ENCODE results near the gene PIGP.

PIGP gene

DNA sequence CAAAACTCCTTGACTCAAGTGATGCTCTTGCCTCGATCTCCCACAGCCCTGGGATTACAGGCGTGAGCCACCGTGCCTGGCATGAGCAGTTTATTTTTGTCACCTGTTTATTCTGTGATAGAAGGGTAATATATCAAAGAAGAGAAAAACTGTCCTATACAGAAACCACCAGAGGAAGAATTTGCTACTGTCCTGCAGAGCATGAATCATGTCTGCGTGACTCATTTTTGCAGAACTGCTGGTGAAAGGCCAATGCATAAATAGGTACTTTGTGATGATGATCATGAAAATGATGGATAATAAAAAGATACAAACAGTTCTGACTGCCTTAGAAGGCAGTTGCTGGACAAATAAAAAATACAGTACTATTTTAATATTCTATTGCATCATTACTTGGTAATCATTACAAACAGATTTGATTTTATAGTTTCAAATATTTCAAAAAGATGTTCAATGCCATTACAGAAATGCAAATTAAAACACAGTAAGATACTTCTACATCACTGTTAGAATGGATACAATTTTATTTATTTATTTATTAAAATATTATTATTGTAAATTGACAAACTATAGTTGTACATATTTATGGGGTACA, 39.9 kb downstream of the PIGP start:
- TF ChIP-seq TAF1 (IDR thresholded peaks at IDR 0.05; ENCODE audit: borderline replicate concordance, insufficient read depth, low read length) (no peak), FOXP2 (optimal IDR thresholded peaks at IDR 0.05; ENCODE audit: borderline replicate concordance, extremely low read depth, extremely low read length, insufficient read depth) (no peak), SIN3A (IDR thresholded peaks at IDR 0.05; ENCODE audit: borderline replicate concordance, insufficient read depth, low read length) (no peak), POLR2AphosphoS5 (IDR thresholded peaks at IDR 0.05; ENCODE audit: low read depth, low read length) (no peak)
- TF ChIP-seq, protein P1, sequence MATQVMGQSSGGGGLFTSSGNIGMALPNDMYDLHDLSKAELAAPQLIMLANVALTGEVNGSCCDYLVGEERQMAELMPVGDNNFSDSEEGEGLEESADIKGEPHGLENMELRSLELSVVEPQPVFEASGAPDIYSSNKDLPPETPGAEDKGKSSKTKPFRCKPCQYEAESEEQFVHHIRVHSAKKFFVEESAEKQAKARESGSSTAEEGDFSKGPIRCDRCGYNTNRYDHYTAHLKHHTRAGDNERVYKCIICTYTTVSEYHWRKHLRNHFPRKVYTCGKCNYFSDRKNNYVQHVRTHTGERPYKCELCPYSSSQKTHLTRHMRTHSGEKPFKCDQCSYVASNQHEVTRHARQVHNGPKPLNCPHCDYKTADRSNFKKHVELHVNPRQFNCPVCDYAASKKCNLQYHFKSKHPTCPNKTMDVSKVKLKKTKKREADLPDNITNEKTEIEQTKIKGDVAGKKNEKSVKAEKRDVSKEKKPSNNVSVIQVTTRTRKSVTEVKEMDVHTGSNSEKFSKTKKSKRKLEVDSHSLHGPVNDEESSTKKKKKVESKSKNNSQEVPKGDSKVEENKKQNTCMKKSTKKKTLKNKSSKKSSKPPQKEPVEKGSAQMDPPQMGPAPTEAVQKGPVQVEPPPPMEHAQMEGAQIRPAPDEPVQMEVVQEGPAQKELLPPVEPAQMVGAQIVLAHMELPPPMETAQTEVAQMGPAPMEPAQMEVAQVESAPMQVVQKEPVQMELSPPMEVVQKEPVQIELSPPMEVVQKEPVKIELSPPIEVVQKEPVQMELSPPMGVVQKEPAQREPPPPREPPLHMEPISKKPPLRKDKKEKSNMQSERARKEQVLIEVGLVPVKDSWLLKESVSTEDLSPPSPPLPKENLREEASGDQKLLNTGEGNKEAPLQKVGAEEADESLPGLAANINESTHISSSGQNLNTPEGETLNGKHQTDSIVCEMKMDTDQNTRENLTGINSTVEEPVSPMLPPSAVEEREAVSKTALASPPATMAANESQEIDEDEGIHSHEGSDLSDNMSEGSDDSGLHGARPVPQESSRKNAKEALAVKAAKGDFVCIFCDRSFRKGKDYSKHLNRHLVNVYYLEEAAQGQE (IDR thresholded peaks at IDR 0.05; ENCODE audit: insufficient read depth in 1 of 2, low read depth in 2 of 2, low read length in 2 of 2): no peak

DNA sequence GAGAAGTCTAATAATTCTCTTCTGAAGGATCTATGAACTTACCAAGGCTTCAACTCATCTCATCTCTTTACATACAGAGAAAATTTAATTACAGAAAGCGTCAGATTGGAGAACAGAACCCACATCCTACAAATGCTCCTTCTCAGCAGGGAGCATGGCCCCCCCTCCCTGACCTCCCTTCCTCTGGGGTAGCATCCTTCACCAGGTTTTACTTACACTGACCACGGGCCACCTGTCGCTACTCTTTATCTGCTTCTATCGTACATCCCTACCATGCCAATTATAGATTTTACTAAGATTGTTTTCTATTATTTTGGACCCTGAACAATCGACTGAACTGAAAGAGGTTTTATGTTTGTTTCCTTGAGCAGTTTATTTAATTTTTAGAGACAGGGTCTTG, 40.6 kb downstream of the PIGP start:
- TF ChIP-seq, protein P1 (IDR thresholded peaks at IDR 0.05; ENCODE audit: insufficient read depth in 1 of 2, low read depth in 2 of 2, low read length in 2 of 2): no peak
- TF ChIP-seq SIN3A (IDR thresholded peaks at IDR 0.05; ENCODE audit: borderline replicate concordance, insufficient read depth, low read length) (no peak), FOXP2 (optimal IDR thresholded peaks at IDR 0.05; ENCODE audit: borderline replicate concordance, extremely low read depth, extremely low read length, insufficient read depth) (no peak), TAF1 (IDR thresholded peaks at IDR 0.05; ENCODE audit: borderline replicate concordance, insufficient read depth, low read length) (no peak), POLR2AphosphoS5 (IDR thresholded peaks at IDR 0.05; ENCODE audit: low read depth, low read length) (no peak)

DNA sequence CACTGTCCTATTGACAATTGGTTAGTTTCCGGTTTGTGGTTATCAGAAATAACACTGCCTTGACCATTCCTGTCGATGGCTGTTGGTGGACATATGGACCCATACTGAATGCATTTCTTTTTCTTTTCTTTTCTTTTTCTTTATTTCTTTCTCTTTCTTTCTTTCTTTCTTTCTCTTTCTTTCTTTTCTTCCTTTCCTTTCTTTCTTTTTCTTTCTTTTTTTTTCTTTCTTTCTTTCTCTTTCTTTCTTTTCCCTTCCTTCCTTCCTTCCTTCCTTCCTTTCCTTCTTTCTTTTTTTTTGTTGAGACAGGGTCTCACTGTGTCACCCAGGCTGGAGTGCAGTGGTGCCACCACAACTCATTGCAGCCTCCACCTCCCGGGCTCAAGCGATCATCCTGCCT, 42.0 kb downstream of the PIGP start:
- TF ChIP-seq TAF1 (IDR thresholded peaks at IDR 0.05; ENCODE audit: borderline replicate concordance, insufficient read depth, low read length) (no peak), SIN3A (IDR thresholded peaks at IDR 0.05; ENCODE audit: borderline replicate concordance, insufficient read depth, low read length) (no peak), POLR2AphosphoS5 (IDR thresholded peaks at IDR 0.05; ENCODE audit: low read depth, low read length) (no peak), FOXP2 (optimal IDR thresholded peaks at IDR 0.05; ENCODE audit: borderline replicate concordance, extremely low read depth, extremely low read length, insufficient read depth) (no peak)
- TF ChIP-seq, protein P1 (IDR thresholded peaks at IDR 0.05; ENCODE audit: insufficient read depth in 1 of 2, low read depth in 2 of 2, low read length in 2 of 2): no peak

DNA sequence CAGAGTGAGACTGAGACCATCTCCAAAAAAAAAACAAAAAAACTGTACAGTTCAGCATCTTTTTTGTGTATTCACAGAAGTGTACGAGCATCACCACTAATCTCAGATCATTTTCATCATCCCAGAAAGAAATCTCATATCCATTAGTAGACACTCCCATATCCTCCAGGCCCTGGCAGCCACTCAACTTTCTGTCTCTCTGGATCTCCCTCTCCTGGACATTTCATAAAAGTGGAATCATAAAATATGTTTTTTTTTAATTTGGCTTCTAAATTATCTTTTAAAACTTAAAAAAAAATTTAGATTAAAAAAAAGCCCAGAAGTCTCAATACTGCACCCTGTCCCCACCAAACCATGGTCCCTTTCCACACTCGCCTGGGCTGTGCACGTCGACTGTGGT, 44.3 kb downstream of the PIGP start:
- TF ChIP-seq FOXP2 (optimal IDR thresholded peaks at IDR 0.05; ENCODE audit: borderline replicate concordance, extremely low read depth, extremely low read length, insufficient read depth) (no peak), TAF1 (IDR thresholded peaks at IDR 0.05; ENCODE audit: borderline replicate concordance, insufficient read depth, low read length) (no peak), POLR2AphosphoS5 (IDR thresholded peaks at IDR 0.05; ENCODE audit: low read depth, low read length) (no peak), SIN3A (IDR thresholded peaks at IDR 0.05; ENCODE audit: borderline replicate concordance, insufficient read depth, low read length) (no peak)
- TF ChIP-seq, protein P1 (IDR thresholded peaks at IDR 0.05; ENCODE audit: insufficient read depth in 1 of 2, low read depth in 2 of 2, low read length in 2 of 2): no peak

All from PFSK-1 (cell line).